Fibroblast of lung (primary cell): ENCODE measurements around the gene DRC3. TPM values are rescaled to one million over a fixed set of nuclear protein-coding genes. Genes with fewer than 3 reads are reported as not detected.

ENCODE experiments used
- DNase-seq, 2 donors: peaks; one replicate each; pipeline versions ENCODE4 v3.0.0 to v3.0.0-alpha.2; 2010; ENCODE audit warnings: low read depth in 2 of 2
- H2AFZ ChIP-seq: 2 replicates; pipeline ENCODE4 v1.5.1; 2012; ENCODE audit warnings: low read length, control low read depth, inconsistent platforms
- H3K27ac ChIP-seq: 2 replicates; pipeline ENCODE4 v1.5.1; 2011; ENCODE audit warnings: low read length, control low read depth; ENCODE audit not compliant: insufficient read depth
- H3K27me3 ChIP-seq: 2 replicates; pipeline ENCODE4 v1.5.1; 2011; ENCODE audit warnings: mild to moderate bottlenecking, low read length; ENCODE audit not compliant: control insufficient read depth, insufficient read depth
- H3K36me3 ChIP-seq: 2 replicates; pipeline ENCODE4 v1.5.1; 2011; ENCODE audit warnings: low read length; ENCODE audit not compliant: control insufficient read depth, insufficient read depth
- H3K4me1 ChIP-seq: 2 replicates; pipeline ENCODE4 v1.5.1; 2011; ENCODE audit warnings: low read length; ENCODE audit not compliant: control insufficient read depth, insufficient read depth; ENCODE audit errors: extremely low read depth
- H3K4me2 ChIP-seq: 2 replicates; pipeline ENCODE4 v1.5.1; 2011; ENCODE audit warnings: low read length, control low read depth; ENCODE audit not compliant: insufficient read depth; ENCODE audit errors: extremely low read depth
- H3K4me3 ChIP-seq, 4 experiments: fragments of 200-600 bp in 1 of 4; sonication (generic) in 1 of 4; replicated peaks in 1 of 4; 2 replicates each; pipeline ENCODE4 v1.5.1; 2011 to 2016; ENCODE audit warnings: low read length in 4 of 4, low read depth in 3 of 4, mild to moderate bottlenecking in 3 of 4, control low read depth in 2 of 4, inconsistent platforms in 1 of 4, mixed read lengths in 1 of 4; ENCODE audit not compliant: insufficient read depth in 1 of 4; ENCODE audit errors: control extremely low read depth in 1 of 4
- H3K79me2 ChIP-seq: 2 replicates; pipeline ENCODE4 v1.5.1; 2012; ENCODE audit warnings: mild to moderate bottlenecking, low read length, inconsistent platforms; ENCODE audit not compliant: control insufficient read depth, insufficient read depth
- H3K9ac ChIP-seq: 2 replicates; pipeline ENCODE4 v1.5.1; 2011; ENCODE audit warnings: mild to moderate bottlenecking, low read length, control low read depth; ENCODE audit not compliant: insufficient read depth
- H3K9me3 ChIP-seq: 2 replicates; pipeline ENCODE4 v1.5.1; 2012; ENCODE audit warnings: low read depth, low read length; ENCODE audit not compliant: control insufficient read depth, insufficient read depth
- H4K20me1 ChIP-seq: 2 replicates; pipeline ENCODE4 v1.5.1; 2011; ENCODE audit warnings: low read length; ENCODE audit not compliant: control insufficient read depth, insufficient read depth; ENCODE audit errors: extremely low read depth
- EZH2 ChIP-seq: IDR thresholded peaks from 2 replicates; pipeline ENCODE4 v1.5.1; 2012; ENCODE audit warnings: low read length, control low read depth, mild to moderate bottlenecking; ENCODE audit errors: missing control alignments
- polyA plus RNA-seq, 2 donors: library from polyadenylated mRNA; depleted of rRNA in 1 of 2; stranded (reverse) in 1 of 2; unstranded in 1 of 2; fragments of >200 nt; gene quantifications; 2 replicates each; pipeline ENCODE4 v1.2.1, GENCODE V29; 2011 to 2012; ENCODE audit warnings: missing spikeins in 1 of 2
- total RNA-seq: library from RNA; depleted of rRNA; stranded (reverse); fragments of >200 nt; gene quantifications from 2 replicates; pipeline ENCODE4 v1.2.1, GENCODE V29; 2014
- TF ChIP-seq, protein P1 (sequence below), 2 donors: IDR thresholded peaks in 1 of 2; conservative IDR thresholded peaks in 1 of 2; 1 replicate in 1 of 2; 2 replicates in 1 of 2; pipeline ENCODE4 v1.5.1; 2011 to 2012; ENCODE audit warnings: low read length in 2 of 2, control low read depth in 1 of 2, inconsistent platforms in 1 of 2, low read depth in 1 of 2, mild to moderate bottlenecking in 1 of 2

The DRC3 gene
- total and polyA plus RNA-seq, 2 donors (not counting 1 experiment from before 2014, with no cell fraction given) = 0.33 to 0.37 TPM

DNA sequence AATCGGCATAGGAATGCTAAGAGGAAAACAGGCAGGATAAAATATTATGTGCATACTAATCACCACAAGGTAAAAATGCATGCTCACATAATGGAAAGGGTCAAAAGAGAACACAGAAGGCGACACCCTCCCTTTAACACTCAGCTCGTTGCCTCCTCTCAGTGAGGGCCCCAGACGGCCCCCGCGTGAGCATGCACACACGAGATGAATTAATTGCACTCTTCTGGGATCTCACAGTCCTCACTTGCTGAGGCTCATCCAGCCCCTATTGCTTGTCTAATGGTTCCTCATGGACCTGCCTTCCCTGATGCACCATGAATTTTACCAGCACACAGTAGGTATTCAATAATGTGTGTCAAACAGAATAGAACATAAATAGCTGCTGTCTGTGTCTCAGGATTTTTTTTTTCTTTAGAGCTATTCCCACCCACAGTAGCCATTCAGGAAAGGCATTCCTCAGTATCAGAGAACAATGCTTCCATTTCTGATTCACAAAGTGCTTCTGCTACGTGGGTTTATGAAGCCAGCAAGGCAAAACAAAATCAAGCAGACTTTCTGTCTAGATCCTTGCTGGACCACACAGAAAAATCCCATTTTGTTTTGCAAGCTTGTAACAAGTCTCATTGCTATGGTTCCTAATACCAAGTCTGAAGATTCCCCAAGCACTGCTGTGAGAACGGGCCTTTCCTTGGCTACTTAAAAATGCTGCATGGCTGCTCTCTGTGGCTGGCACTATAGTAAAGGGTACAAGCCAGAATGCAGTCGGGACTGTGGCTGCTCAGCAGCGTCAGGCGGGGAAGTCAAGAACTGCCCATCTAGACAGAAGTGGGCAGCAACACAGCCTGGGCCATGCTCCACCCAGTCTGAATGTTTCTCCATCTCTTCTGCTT is 44.0 kb upstream of the DRC3 start:
- Histone ChIP-seq H4K20me1 (no peaks in the 10 kb centered on the region), H3K27me3 (no peaks in the 10 kb centered on the region), H3K9ac (no peak overlapping the region), H3K4me1 (peaks cover 14% of the 10 kb centered on the region), H2AFZ (no peak overlapping the region), H3K4me2 (no peak overlapping the region), H3K79me2 (peaks cover 19% of the 10 kb centered on the region), H3K4me3 (no peak overlapping the region), H3K9me3 (no peaks in the 10 kb centered on the region), H3K36me3 (no peaks in the 10 kb centered on the region), H3K27ac (no peak overlapping the region)
- TF ChIP-seq, protein P1, sequence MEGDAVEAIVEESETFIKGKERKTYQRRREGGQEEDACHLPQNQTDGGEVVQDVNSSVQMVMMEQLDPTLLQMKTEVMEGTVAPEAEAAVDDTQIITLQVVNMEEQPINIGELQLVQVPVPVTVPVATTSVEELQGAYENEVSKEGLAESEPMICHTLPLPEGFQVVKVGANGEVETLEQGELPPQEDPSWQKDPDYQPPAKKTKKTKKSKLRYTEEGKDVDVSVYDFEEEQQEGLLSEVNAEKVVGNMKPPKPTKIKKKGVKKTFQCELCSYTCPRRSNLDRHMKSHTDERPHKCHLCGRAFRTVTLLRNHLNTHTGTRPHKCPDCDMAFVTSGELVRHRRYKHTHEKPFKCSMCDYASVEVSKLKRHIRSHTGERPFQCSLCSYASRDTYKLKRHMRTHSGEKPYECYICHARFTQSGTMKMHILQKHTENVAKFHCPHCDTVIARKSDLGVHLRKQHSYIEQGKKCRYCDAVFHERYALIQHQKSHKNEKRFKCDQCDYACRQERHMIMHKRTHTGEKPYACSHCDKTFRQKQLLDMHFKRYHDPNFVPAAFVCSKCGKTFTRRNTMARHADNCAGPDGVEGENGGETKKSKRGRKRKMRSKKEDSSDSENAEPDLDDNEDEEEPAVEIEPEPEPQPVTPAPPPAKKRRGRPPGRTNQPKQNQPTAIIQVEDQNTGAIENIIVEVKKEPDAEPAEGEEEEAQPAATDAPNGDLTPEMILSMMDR (conservative IDR thresholded peaks at IDR 0.05 in 1 of 2, IDR thresholded peaks at IDR 0.05 in 1 of 2; ENCODE audit: low read depth in 1 of 2, low read length in 2 of 2) = no peak
- no peak for TF ChIP-seq EZH2
- peak in 1 of 2 donors; percentile 75 for DNase-seq

DNA sequence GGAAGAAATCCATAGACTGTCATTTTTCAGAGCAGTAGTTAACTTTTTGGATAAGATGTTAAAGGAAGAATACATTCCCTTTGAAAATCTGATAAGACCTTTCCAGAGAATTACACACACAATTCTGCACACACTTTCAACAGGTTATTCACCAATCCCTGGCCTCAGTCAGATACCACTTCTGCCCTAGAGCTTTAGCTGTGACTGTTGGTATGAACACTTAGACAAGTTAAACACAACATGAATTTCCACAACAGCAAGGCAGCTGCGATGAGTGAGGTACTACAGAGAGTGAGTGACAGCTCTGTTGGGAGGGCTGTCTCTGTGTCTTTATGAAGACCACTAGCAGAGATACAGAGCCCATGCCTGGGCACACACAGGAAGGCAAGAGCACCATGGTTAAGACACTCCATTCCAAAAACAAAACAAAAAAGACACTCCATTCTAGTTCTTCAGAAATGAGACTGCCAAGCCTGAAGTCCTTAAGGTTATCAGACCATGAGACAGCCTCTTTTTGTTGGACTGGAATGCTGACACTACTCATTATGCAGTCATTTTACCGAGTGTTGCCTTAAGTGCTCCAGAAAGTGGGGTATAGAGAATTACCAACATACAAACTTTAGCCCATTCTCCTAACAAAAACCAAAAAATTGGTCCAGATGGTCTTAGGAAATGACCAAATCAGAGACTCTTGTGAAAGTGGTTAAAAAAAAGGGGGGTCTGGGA is 42.8 kb upstream of the DRC3 start:
- H3K27ac ChIP-seq = peak overlapping the region; percentile 26
- no peaks in the 10 kb centered on the region for H3K9me3 ChIP-seq
- no peaks in the 10 kb centered on the region for H4K20me1 ChIP-seq
- peaks cover 22% of the 10 kb centered on the region for H3K79me2 ChIP-seq
- no peak for TF ChIP-seq EZH2
- TF ChIP-seq, protein P1 (conservative IDR thresholded peaks at IDR 0.05 in 1 of 2, IDR thresholded peaks at IDR 0.05 in 1 of 2; ENCODE audit: low read depth in 1 of 2, low read length in 2 of 2) = no peak
- H3K4me2 ChIP-seq = no peak overlapping the region
- H3K4me3 ChIP-seq = no peak overlapping the region
- H2AFZ ChIP-seq = no peak overlapping the region
- no peaks in the 10 kb centered on the region for H3K36me3 ChIP-seq
- DNase-seq = peak in 1 of 2 donors; percentile 58
- H3K4me1 ChIP-seq = peaks cover 21% of the 10 kb centered on the region
- no peaks in the 10 kb centered on the region for H3K27me3 ChIP-seq
- no peak overlapping the region for H3K9ac ChIP-seq

DNA sequence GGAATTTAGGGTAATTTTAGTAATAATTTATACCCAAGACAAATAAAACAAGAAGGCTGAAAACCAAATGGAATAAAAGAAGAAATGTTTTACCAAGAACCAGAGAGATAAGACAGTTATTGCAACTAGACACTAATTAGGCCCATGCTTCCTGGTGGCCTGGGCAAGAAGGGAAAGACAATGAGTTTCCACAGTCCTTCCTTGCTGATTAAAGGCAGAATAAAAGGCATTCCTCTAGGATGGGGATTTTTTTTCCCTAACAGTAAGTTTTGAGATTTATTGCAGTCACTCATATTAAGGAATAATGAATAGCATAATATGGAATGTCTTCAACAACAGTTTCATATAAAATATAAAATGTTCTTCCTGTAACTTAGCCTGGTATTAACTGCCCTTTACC is 42.0 kb upstream of the DRC3 start:
- no peaks in the 10 kb centered on the region for H4K20me1 ChIP-seq
- H3K4me3 ChIP-seq = no peak overlapping the region
- no peak overlapping the region for H3K27ac ChIP-seq
- no peak overlapping the region for H3K4me2 ChIP-seq
- no peak overlapping the region for H2AFZ ChIP-seq
- no peak for TF ChIP-seq EZH2
- TF ChIP-seq, protein P1 (conservative IDR thresholded peaks at IDR 0.05 in 1 of 2, IDR thresholded peaks at IDR 0.05 in 1 of 2; ENCODE audit: low read depth in 1 of 2, low read length in 2 of 2) = no peak
- H3K79me2 ChIP-seq = peaks cover 19% of the 10 kb centered on the region
- H3K4me1 ChIP-seq = peaks cover 27% of the 10 kb centered on the region
- no peak overlapping the region for H3K9ac ChIP-seq
- DNase-seq = no peak
- H3K27me3 ChIP-seq = no peaks in the 10 kb centered on the region
- no peaks in the 10 kb centered on the region for H3K36me3 ChIP-seq
- H3K9me3 ChIP-seq = no peaks in the 10 kb centered on the region
